GM12891 (cell line): ENCODE results near the gene LRCH3. TPM values are rescaled to one million over a fixed set of nuclear protein-coding genes. Genes with fewer than 3 reads are reported as not detected.
A peak's percentile ranks its signal among the peaks of the same experiment; 100 is the strongest.

Experiments used
- DNase-seq: peaks from one replicate; pipeline ENCODE4 v3.0.0; 2011; ENCODE audit warnings: low spot score; ENCODE audit not compliant: insufficient read length
- FAIRE-seq: peaks from 2 replicates; lab custom pipeline; 2011; peaks lifted over from hg19 to GRCh38; lab: Jason Lieb, UNC
- PAX5 ChIP-seq: IDR thresholded peaks from 2 replicates; pipeline ENCODE4 v1.6.1; 2011; ENCODE audit warnings: low read length, moderate library complexity, mild to moderate bottlenecking; ENCODE audit not compliant: insufficient read depth, severe bottlenecking
- POLR2A ChIP-seq: IDR thresholded peaks from 2 replicates; pipeline ENCODE4 v1.6.1; 2011; ENCODE audit warnings: low read depth, low read length, control low read depth
- POLR2AphosphoS5 ChIP-seq: IDR thresholded peaks from 2 replicates; pipeline ENCODE4 v1.6.1; 2011; ENCODE audit warnings: low read depth, low read length, control low read depth
- POU2F2 ChIP-seq: IDR thresholded peaks from 2 replicates; pipeline ENCODE4 v1.6.1; 2011; ENCODE audit warnings: low read depth, mild to moderate bottlenecking, control low read depth, low read length, moderate library complexity
- SPI1 ChIP-seq: IDR thresholded peaks from 2 replicates; pipeline ENCODE4 v1.6.1; 2011; ENCODE audit warnings: low read depth, low read length, control low read depth
- TAF1 ChIP-seq: IDR thresholded peaks from 2 replicates; pipeline ENCODE4 v1.6.1; 2011; ENCODE audit warnings: low read depth, low read length, control low read depth
- polyA plus RNA-seq: library from polyadenylated mRNA; unstranded; fragments of >200 nt; gene quantifications from one replicate; pipeline ENCODE4 v1.2.1, GENCODE V29; 2012; ENCODE audit warnings: low read depth, missing spikeins, inconsistent platforms; ENCODE audit not compliant: missing spikeins

LRCH3 gene
- 19.6 TPM for polyA plus RNA-seq

DNA sequence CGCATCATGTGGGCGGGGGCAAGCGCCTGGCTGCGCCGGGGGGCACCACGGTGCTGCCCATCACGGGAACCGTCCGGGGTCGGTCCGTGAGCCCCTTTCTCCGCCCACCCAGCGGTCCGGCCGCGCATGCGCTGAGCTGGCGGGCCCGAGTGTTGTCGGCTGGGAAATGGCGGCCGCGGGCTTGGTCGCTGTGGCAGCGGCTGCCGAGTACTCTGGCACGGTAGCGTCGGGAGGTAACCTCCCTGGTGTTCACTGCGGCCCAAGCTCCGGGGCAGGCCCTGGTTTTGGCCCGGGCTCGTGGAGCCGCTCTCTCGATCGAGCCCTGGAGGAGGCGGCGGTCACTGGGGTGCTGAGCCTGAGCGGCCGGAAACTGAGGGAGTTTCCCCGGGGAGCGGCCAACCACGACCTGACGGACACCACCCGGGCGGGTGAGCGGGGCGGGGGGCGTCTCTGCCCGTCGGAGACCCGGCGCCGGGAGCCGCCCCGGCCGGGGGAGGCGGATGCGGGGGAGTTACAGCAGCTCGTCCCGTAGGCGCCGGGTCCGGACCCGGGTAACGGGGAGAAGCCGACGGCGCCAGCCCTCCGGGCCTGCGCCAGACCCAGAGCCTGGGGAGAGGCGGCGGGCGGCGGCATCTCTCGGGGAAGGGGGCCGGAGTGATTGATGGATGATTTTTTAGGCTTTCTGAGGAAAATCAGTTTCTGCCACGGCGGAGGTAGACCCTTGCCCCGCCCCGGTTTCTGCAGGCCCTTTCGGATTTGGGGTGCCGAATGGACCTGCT lies at the start of gene LRCH3:
TSS of gene LRCH3 (plus strand) at position 142 of the 779 bp plus-strand sequence. CDS start at position 167, 25 bp downstream.
- DNase-seq (peak; percentile 77), FAIRE-seq (peak; percentile 76)
- TF ChIP-seq POLR2A (peak; percentile 89), POU2F2 (peak; percentile 75; the same call in 1 of the 2 replicates), PAX5 (peak; percentile 94), SPI1 (no peak), TAF1 (peak; percentile 83), POLR2AphosphoS5 (peak; percentile 87)

DNA sequence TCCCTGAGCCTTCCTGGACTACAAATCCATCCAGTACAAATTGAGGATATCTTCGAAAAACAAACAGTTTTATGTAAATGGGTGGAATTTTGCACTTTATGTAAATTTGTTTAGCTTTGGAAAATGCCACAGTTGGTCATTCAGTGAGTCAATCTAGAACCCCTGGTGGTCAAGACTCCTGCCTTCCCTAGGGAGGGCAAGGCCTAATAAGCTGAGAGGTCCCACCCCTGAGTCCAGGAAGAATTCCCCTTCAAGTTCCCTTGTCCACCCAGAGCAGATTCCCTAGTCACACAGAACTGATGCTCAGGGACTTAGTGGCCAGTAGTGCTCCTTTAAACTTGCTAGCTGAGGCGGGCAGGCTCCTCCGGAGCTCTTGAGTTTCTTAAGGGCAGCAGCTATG lies 48.3 kb upstream of the LRCH3 start:
- TF ChIP-seq POLR2AphosphoS5 (no peak), SPI1 (no peak), TAF1 (no peak), PAX5 (no peak), POU2F2 (no peak), POLR2A (no peak)
- FAIRE-seq (no peak), DNase-seq (no peak)

DNA sequence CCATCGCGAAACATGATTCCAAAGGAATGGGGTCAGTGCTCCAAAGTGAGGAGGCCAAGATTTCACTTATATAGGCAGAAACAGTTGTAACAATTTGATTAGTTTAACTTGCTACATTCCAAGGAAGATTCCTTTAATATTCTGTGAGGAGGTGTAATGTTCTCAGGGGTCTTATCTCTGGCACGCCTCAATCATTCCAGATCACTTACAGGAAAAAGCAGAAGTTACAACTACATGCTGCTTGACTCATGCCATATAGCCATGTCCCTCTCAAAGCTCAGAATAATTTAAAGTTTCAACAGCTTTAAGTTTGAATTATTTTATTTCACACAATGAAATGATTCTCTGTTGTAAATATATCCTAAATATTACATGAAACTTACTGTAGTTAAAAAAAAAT lies 44.8 kb upstream of the LRCH3 start:
- DNase-seq (no peak), FAIRE-seq (no peak)
- TF ChIP-seq TAF1 (no peak), SPI1 (no peak), POU2F2 (no peak), POLR2AphosphoS5 (no peak), PAX5 (no peak)

DNA sequence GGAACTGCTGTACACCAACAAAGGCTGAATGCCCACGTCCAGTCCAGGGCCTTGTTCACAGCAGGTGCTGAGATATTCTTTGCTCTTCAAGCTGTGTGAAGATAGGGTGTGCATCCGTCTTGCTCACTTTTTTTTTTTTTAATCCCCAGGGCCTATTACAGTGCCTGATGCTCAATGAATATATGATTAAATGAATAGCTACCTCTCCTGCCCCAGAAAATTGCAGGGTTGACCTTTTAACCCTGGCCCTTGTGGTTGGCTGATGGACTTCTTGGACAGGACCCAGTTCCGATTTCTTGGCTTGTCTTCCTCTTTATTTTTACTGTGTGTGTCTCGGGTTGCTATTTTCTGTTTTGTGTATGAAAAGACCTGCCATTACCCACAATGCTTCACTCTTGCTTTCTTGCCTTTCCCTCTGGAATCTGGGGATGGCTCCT lies 44.2 kb upstream of the LRCH3 start:
- TF ChIP-seq POLR2A (no peak), PAX5 (no peak), POLR2AphosphoS5 (no peak), SPI1 (no peak)
- no peak for DNase-seq
- FAIRE-seq: no peak

DNA sequence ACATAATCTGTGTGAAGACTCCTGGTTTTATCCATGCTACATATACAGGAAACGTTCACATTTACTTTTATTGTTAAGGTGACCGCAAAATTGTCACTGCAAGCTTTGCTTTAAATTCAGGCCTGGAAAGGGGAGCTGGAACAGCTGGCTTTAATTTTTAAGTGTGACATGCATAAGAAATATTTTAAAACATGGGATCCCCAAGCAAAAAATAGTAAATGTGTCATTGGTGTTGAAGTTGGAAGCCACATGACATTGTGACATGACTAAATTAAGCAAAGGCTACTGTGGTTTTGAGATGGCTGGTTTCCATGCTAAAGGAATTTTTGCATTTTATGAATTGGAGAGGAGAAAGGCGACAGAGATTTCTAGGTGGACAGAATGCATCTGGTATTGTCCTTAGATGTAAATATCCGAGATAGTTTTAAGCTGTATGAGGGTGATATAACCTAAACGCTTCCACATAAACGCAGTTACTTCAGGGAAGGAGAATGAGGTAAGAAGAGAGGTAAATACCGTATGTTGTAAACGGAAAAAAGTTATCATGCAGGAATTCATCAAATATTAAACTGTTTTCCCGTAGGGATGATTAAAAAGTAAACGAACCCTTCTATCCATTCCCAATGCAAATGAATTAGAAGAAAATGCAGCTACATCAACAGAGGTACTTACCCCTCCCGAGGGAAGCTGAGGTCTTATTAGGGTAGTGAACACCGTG lies 42.3 kb upstream of the LRCH3 start:
- DNase-seq (no peak), FAIRE-seq (no peak)
- TF ChIP-seq POU2F2: no peak
- no peak for TF ChIP-seq POLR2A
- TF ChIP-seq SPI1: no peak
- TF ChIP-seq PAX5: no peak
- no peak for TF ChIP-seq POLR2AphosphoS5
- no peak for TF ChIP-seq TAF1

DNA sequence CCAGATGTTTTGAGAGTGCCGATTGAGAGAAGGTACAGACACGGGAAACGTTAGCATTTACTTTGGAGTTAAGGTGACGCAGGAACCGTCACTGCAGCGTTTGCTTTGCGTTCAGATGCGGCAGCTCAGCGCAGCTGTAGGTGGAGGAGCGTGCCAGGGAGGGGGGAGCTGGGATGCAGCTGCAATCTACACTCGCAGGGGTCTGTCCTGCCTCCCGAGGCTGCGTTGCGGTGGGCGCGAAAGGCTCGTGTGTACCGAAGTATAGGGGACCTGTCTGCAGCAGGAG lies 41.8 kb upstream of the LRCH3 start:
- TF ChIP-seq POLR2AphosphoS5: no peak
- TF ChIP-seq POU2F2: peak; percentile 55; the same call in 1 of the 2 replicates
- peak; percentile 20; the same call in 1 of the 2 replicates for TF ChIP-seq TAF1
- FAIRE-seq: no peak
- peak; percentile 37 for DNase-seq

DNA sequence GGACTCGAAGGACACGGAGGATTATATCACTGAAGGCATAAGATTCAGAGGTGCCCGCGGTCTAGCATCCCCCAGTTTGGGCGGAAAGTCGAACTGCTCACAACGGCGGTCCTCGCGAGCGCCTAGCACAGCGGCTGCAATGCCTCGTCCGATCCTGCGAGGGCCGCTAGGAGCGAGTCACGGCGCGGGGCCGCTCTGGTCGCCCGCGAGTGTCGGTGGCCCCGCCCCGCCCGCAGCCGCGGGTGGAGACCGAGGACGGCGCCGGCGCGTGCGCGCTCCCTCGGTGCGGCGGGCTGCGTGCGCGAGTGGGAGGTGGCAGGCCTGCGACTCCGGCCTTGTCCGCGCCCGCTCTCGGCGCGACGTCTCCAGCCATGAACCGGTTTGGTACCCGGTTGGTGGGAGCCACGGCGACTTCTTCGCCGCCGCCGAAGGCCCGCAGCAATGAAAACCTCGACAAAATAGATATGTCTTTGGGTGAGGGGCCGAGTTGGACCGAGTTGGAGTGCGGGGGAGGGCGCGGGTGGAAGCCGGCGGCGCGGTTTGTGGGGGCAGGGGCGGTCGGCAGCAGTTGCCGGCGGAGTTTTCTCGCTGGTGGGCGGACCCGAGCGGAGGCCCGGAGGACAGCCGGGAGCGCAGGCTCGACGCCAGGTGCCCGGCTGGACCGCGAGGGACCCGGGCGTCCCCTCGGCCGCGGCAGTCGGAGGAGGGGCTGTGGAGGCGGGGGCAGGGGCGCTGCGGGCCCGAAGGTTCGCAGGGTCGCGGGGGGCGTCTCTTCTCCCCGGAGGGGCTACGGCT lies 41.3 kb upstream of the LRCH3 start, which contains the start of gene FYTTD1:
TSS of gene FYTTD1 (plus strand) at position 283 of the 795 bp plus-strand sequence. CDS start at position 372, 89 bp downstream.
- FAIRE-seq (peak; percentile 97), DNase-seq (peak; percentile 81)
- TF ChIP-seq TAF1 (no peak), POLR2A (no peak; the same call in 1 of the 2 replicates), POLR2AphosphoS5 (peak; percentile 71), POU2F2 (no peak; the same call in 1 of the 2 replicates)

DNA sequence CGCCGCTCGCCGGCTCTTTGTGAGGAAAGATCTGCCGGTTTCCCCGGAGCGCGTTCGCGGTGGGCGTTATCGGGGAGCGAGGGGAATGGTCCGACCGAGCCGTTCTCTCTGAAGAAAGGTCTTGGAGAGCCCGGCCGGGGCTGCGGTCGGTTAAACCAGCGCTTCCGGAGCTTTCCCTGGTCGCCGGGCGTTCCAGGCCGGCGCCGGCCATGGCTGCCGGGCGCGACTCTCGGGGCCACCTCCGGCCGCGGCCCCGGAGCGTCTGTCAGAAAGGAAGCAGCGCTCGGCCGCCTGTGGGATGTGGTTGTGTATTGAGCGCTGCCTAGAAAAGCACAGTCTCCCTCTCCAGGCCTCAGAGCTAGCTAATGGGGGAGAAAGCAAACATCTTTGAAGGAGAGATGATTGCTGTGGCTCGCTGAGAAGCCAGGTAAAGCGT lies 40.6 kb upstream of the LRCH3 start:
- FAIRE-seq (peak; percentile 51), DNase-seq (peak; percentile 53)
- peak; percentile 49; the same call in 1 of the 2 replicates for TF ChIP-seq TAF1
- TF ChIP-seq POLR2A: 0 out of 2 replicates have a peak, but pooled peaks have one; percentile 18
- no peak for TF ChIP-seq POU2F2
- TF ChIP-seq POLR2AphosphoS5: no peak
- TF ChIP-seq SPI1: 0 out of 2 replicates have a peak, but pooled peaks have one; percentile 6
- no peak for TF ChIP-seq PAX5

DNA sequence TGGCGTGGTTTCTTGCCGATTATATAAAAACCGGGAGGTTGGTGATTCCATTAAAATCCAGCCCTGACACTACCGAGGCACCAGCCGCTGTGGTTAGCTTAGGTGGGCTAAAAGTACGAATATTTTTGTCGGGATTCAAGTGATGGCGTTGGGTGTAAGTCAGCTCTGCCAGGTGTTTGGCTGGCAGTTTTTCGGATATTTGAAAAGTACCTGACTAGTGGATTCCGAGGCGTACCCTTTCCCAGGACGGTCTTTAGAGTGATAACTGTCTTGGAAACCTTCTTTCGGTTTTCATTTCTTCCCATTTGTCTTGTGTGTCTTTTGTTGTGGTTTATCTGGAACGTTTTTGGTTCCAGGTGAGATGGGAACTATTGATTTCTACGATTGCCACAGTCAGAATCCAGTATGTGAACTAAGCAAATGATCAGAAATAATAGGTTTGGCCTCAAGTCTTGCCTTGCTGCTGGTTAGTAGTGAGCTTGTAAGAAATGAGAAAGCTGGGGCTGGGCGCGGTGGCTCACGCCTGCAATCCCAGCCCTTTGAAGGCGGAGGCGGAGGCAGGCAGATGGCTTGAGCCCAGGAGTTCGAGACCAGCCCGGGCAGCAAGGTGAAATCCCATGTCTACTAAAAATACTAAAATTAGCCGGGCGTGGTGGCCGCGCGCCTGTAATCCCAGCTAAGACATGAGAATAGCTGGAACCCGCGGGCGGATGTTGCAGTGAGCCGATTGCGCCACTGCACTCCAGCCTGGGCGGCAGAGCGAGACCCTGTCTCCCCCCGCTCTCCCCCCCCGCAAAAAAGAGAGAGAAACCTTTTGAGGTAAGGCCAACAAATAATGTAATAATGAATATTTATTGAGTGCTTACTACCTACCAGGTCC lies 40.0 kb upstream of the LRCH3 start:
- no peak for DNase-seq
- peak; percentile 29 for TF ChIP-seq PAX5
- no peak for TF ChIP-seq POLR2AphosphoS5
- peak; percentile 31 for FAIRE-seq
